ENCODE results near the gene ZNF646. TPM values are rescaled to one million over a fixed set of nuclear protein-coding genes. Genes with fewer than 3 reads are reported as not detected.

ZNF646 gene
- total RNA-seq, 1 donor from 2014 or later = 15.2 TPM

DNA sequence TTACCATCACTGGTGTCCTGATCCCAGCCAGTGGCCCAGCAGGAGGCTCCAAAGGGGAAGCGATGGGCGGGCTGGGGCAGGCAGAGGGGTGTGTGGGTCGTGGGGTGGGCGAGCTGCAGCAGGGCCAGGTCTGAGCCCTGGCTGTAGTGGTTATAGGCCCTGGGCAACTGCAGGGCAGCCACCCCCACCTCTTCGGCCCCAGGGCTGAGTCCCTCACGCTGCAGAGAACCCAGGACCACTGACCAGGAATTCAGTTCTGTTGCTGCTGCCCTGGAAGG is 12.3 kb downstream of the ZNF646 start:
- no peak overlapping the region for H3K27ac Mint-ChIP-seq (ENCODE audit: unreplicated experiment)
- no peak for DNase-seq (ENCODE audit: low spot score)
- TF ChIP-seq, protein P1, sequence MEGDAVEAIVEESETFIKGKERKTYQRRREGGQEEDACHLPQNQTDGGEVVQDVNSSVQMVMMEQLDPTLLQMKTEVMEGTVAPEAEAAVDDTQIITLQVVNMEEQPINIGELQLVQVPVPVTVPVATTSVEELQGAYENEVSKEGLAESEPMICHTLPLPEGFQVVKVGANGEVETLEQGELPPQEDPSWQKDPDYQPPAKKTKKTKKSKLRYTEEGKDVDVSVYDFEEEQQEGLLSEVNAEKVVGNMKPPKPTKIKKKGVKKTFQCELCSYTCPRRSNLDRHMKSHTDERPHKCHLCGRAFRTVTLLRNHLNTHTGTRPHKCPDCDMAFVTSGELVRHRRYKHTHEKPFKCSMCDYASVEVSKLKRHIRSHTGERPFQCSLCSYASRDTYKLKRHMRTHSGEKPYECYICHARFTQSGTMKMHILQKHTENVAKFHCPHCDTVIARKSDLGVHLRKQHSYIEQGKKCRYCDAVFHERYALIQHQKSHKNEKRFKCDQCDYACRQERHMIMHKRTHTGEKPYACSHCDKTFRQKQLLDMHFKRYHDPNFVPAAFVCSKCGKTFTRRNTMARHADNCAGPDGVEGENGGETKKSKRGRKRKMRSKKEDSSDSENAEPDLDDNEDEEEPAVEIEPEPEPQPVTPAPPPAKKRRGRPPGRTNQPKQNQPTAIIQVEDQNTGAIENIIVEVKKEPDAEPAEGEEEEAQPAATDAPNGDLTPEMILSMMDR (IDR thresholded peaks at IDR 0.05) = no peak
- H3K4me1 Mint-ChIP-seq (ENCODE audit: low read depth) = peaks cover 8% of the 10 kb centered on the region
- H3K36me3 Mint-ChIP-seq (ENCODE audit: low read depth) = peaks cover 6% of the 10 kb centered on the region
- H3K27me3 Mint-ChIP-seq (ENCODE audit: low read depth) = no peaks in the 10 kb centered on the region
- no peaks in the 10 kb centered on the region for H3K9me3 Mint-ChIP-seq (ENCODE audit: low read depth)
- H3K4me3 Mint-ChIP-seq (ENCODE audit: unreplicated experiment) = no peak overlapping the region

DNA sequence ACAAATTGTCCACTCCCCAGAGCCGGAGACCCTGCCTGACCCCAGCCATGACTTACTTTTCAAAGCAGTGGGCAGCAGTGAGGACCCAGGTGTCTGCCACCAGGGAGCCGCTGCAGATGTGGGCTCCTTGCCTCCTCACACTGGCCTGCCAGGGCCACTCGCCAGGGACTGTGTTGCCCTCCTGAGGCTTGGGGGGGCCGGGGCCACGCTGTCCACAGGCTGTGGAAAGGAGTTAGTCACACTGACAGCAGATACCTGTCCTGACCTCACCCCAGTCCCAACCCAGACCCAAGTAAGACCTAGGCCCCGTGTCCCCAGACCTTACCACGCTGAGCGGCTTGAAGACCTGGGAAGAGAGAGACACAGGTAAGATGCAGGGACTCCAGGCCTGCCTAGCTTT is 13.3 kb downstream of the ZNF646 start:
- peaks cover 6% of the 10 kb centered on the region for H3K36me3 Mint-ChIP-seq (ENCODE audit: low read depth)
- TF ChIP-seq, protein P1 (IDR thresholded peaks at IDR 0.05) = no peak
- peaks cover 7% of the 10 kb centered on the region for H3K4me1 Mint-ChIP-seq (ENCODE audit: low read depth)
- no peak for DNase-seq (ENCODE audit: low spot score)
- H3K27ac Mint-ChIP-seq (ENCODE audit: unreplicated experiment) = no peak overlapping the region
- no peaks in the 10 kb centered on the region for H3K27me3 Mint-ChIP-seq (ENCODE audit: low read depth)
- no peak overlapping the region for H3K4me3 Mint-ChIP-seq (ENCODE audit: unreplicated experiment)
- H3K9me3 Mint-ChIP-seq (ENCODE audit: low read depth) = no peaks in the 10 kb centered on the region

DNA sequence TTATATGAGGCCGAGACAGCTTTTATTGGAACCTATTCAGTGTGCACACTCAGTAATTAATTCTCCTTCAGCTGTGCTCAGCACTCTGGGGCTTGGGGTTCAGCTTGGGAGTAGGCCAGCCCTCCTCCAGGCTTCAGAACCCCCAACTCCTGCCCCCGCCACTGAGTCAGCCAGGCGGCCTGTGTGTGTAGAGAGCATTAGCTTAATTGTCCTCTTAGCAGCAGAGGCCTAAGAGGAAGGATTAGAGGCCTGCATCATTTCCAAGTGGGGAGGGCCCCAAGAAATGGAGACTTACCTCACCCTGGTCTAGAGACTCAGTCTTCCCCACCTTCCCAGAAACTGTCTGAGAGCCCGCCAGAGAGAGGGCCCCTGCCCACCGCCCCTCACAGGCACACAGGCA is 13.7 kb downstream of the ZNF646 start:
- Mint-ChIP-seq H3K4me1 (ENCODE audit: low read depth) (peaks cover 12% of the 10 kb centered on the region), H3K36me3 (ENCODE audit: low read depth) (peaks cover 6% of the 10 kb centered on the region), H3K9me3 (ENCODE audit: low read depth) (no peaks in the 10 kb centered on the region), H3K27me3 (ENCODE audit: low read depth) (no peaks in the 10 kb centered on the region), H3K4me3 (ENCODE audit: unreplicated experiment) (no peak overlapping the region), H3K27ac (ENCODE audit: unreplicated experiment) (no peak overlapping the region)
- no peak for DNase-seq (ENCODE audit: low spot score)
- TF ChIP-seq, protein P1 (IDR thresholded peaks at IDR 0.05) = no peak

DNA sequence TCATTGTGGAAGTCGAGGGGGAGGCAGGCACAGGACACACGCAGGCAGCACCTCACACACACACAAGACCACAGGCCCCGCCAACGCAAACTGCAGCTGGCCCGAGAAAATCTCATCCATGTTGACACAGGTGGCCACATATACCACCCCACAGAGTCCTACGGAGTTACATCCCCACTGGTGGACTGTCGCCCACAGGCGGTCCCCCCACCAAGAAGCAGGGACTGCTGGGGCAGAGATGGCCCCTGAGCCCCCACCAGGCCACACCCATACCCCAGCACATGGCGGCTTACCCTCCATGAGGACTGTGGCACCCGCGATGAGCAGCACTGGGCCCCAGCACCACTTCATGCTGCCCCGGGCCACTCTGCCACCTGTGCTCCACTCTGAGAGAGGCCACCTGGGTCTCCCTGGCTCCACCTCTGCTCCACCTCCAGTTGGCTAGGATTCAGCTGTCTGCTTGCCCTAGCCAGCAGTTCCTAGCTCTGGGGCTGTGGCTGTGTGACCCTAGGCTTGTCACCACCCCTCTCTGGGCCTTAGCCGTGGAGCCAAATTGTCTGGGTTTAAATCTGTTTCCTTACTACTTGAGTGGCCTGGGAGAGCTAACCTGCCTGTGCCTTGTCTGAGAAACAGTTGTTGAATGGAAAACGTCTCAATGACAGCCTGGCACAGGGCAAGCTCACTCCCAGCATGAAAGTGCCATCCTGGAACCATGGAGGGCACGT is 14.4 kb downstream of the ZNF646 start, which contains the start of gene PRSS53:
TSS of gene PRSS53 (minus strand) at position 485 of the 725 bp plus-strand sequence. CDS start at position 351, 134 bp downstream.
- no peaks in the 10 kb centered on the region for H3K9me3 Mint-ChIP-seq (ENCODE audit: low read depth)
- DNase-seq (ENCODE audit: low spot score) = no peak
- peaks cover 6% of the 10 kb centered on the region for H3K36me3 Mint-ChIP-seq (ENCODE audit: low read depth)
- no peak within 1 kb of the TSS for H3K4me3 Mint-ChIP-seq (ENCODE audit: unreplicated experiment)
- peaks cover 17% of the 10 kb centered on the region for H3K4me1 Mint-ChIP-seq (ENCODE audit: low read depth)
- TF ChIP-seq, protein P1 (IDR thresholded peaks at IDR 0.05) = no peak
- H3K27me3 Mint-ChIP-seq (ENCODE audit: low read depth) = no peaks in the 10 kb centered on the region
- H3K27ac Mint-ChIP-seq (ENCODE audit: unreplicated experiment) = no peak within 1 kb of the TSS

DNA sequence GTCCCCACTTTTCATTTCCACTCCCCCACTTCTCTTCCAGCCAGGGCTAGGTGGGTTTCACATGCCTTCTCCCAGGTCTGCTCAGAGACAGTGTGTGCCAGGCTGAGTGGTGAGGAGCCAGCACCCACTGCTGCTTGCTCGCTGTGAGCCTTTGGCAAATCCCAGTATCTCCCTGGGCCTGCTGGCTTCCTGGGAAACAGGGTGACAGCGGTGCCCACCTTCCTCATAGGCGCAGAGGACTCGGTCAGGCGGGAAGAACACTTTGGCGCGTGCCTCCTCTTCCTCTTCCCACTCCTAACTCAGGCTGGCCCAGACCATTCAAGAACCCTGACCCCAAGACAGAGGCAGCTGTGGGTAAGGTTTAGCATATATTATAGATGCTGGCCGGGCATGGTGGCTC is 15.0 kb downstream of the ZNF646 start:
- no peak overlapping the region for H3K4me3 Mint-ChIP-seq (ENCODE audit: unreplicated experiment)
- DNase-seq (ENCODE audit: low spot score) = no peak
- H3K27me3 Mint-ChIP-seq (ENCODE audit: low read depth) = no peaks in the 10 kb centered on the region
- H3K27ac Mint-ChIP-seq (ENCODE audit: unreplicated experiment) = no peak overlapping the region
- TF ChIP-seq, protein P1 (IDR thresholded peaks at IDR 0.05) = no peak
- H3K4me1 Mint-ChIP-seq (ENCODE audit: low read depth) = peaks cover 22% of the 10 kb centered on the region
- H3K36me3 Mint-ChIP-seq (ENCODE audit: low read depth) = peaks cover 6% of the 10 kb centered on the region
- H3K9me3 Mint-ChIP-seq (ENCODE audit: low read depth) = no peaks in the 10 kb centered on the region
